IMR-90 (cell line): Measurements from ENCODE around the gene CRYBB1.
"Not testable (repeated sequence)": the region's sequence is repeated elsewhere in the genome, so short reads cannot be mapped to it uniquely, and the experiment has no call there.

Source experiments
- BHLHE40 ChIP-seq: fragments of 150-350 bp; IDR thresholded peaks from 2 replicates; pipeline ENCODE4 v1.6.1; 2016; ENCODE audit warnings: mild to moderate bottlenecking, low read depth, low read length
- CEBPB ChIP-seq: IDR thresholded peaks from 2 replicates; pipeline ENCODE4 v1.6.1; 2012; ENCODE audit warnings: low read depth, low read length, improper control_type of control experiment
- CHD1 ChIP-seq: IDR thresholded peaks from 2 replicates; pipeline ENCODE4 v1.6.1; 2012; ENCODE audit warnings: low read depth, low read length, improper control_type of control experiment
- CTCF ChIP-seq: conservative IDR thresholded peaks from 2 replicates; pipeline ENCODE4 v1.5.1; 2012; ENCODE audit warnings: mild to moderate bottlenecking, low read depth, low read length, improper control_type of control experiment
- FOS ChIP-seq: fragments of 150-350 bp; IDR thresholded peaks from 2 replicates; pipeline ENCODE4 v1.6.1; 2016; ENCODE audit warnings: low read depth, low read length
- MAFK ChIP-seq: IDR thresholded peaks from 2 replicates; pipeline ENCODE4 v1.6.1; 2012; ENCODE audit warnings: low read depth, low read length, improper control_type of control experiment
- MXI1 ChIP-seq: IDR thresholded peaks from 2 replicates; pipeline ENCODE4 v1.6.1; 2012; ENCODE audit warnings: low read depth, mild to moderate bottlenecking, low read length, moderate library complexity, borderline replicate concordance
- NFE2L2 ChIP-seq: fragments of 150-350 bp; IDR thresholded peaks from 2 replicates; pipeline ENCODE4 v1.6.1; 2016; ENCODE audit warnings: low read depth, mild to moderate bottlenecking, low read length
- POLR2A ChIP-seq: IDR thresholded peaks from 2 replicates; pipeline ENCODE4 v1.6.1; 2012; ENCODE audit warnings: mild to moderate bottlenecking, low read depth, low read length
- RAD21 ChIP-seq: IDR thresholded peaks from 2 replicates; pipeline ENCODE4 v1.6.1; 2012; ENCODE audit warnings: low read length, improper control_type of control experiment
- RCOR1 ChIP-seq: IDR thresholded peaks from 2 replicates; pipeline ENCODE4 v1.6.1; 2012; ENCODE audit warnings: mild to moderate bottlenecking, low read length, improper control_type of control experiment; ENCODE audit not compliant: insufficient replicate concordance
- RFX5 ChIP-seq: IDR thresholded peaks from 2 replicates; pipeline ENCODE4 v1.8.0; 2012; ENCODE audit warnings: low read depth, mild to moderate bottlenecking, low read length, moderate library complexity
- SMC3 ChIP-seq: fragments of 150-350 bp; IDR thresholded peaks from 2 replicates; pipeline ENCODE4 v1.6.1; 2016; ENCODE audit warnings: low read depth, mild to moderate bottlenecking, antibody characterized with exemption, low read length, moderate library complexity
- USF2 ChIP-seq: fragments of 150-350 bp; IDR thresholded peaks from 2 replicates; pipeline ENCODE4 v1.6.1; 2017; ENCODE audit warnings: mild to moderate bottlenecking, antibody characterized with exemption, low read length, low read depth

GRCh38 chr22:26613753-26614152 is 4.1 kb downstream of the CRYBB1 start:
- not testable (repeated sequence) for TF ChIP-seq CTCF, SMC3, NFE2L2, FOS, MAFK, USF2, MXI1, CEBPB, POLR2A, RAD21, BHLHE40, RCOR1, CHD1, RFX5
